ENCODE data around the gene CENPS.
A peak's percentile ranks its signal among the peaks of the same experiment; 100 is the strongest.
"Not testable (repeated sequence)": the region's sequence is repeated elsewhere in the genome, so short reads cannot be mapped to it uniquely, and the experiment has no call there.

The CENPS gene

DNA sequence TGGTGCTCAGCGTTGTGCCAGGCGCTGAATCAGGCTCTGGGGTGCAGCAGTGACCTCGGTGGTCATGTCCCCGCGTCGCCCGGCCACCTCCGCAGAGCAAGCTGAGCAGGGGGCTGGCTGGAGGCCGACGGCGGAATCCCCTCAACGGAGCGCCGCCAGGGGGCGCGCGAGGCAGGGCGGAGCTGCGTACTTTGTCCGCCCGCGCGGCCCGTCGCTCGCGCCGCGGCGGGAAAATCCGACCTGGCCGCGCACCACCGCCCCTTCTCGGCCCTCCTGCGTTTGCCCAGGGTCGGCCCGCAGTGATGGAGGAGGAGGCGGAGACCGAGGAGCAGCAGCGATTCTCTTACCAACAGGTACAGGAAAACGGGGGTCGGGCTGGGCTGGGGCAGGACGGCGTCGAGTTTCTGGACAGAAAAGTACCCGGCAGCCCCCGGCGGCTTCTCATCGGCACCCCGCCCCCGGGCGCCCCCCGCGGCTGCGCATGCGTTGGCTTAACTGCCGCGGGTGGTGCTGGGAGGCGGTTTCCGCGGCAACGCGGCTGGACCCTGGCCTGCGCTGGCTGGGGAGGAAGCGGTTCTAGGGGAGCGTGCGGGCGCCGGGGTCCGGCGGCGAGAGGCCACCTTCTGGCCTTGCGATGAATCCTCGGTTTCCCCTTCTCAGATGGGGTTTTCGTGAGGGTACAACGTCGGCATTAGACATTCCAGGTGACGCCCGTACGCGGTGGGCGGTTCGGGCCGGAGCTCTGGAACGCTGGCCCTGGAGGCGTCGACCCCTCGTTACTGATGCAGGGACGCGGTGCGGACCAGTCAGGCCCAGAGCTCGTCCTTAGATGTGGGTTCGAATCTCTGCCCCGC is at the start of gene CENPS:
CENPS (plus strand) TSS at position 218 of the 854 bp plus-strand sequence; CDS start at position 303, 85 bp downstream.
- DNase-seq, result peak; percentile 77

DNA sequence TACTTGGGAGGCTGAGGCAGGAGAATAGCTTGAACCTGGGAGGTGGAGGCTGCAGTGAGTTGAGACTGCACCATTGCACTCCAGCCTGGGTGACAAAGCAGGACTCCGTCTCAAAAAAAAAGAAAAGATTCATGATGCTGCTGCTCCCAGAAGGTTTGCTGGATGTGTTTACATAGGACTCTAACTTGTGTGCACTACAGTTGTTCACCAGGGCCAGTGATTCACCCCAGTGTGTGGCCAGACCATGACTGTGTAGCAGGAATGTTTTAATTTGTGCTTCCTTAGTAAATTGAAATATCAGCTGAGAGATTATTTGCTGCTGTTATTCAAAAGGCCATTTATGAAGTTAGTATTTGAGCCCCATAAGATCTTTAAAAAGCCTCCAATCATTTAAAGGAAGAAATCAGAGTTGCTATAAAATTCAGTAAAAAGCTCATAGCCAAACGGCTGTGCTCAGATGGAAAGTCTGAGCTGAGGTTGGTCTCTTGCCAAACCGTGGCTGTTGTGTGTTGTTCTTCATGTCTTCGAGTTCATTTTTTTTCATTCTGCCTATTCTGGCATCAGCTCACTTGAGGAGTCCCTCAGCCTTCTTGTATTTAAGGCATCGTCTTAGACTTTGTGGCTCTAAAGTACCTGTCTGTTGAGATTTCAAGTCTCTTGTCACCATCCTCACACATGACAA is 49.5 kb upstream of the CENPS start:
- DNase-seq, result no peak

DNA sequence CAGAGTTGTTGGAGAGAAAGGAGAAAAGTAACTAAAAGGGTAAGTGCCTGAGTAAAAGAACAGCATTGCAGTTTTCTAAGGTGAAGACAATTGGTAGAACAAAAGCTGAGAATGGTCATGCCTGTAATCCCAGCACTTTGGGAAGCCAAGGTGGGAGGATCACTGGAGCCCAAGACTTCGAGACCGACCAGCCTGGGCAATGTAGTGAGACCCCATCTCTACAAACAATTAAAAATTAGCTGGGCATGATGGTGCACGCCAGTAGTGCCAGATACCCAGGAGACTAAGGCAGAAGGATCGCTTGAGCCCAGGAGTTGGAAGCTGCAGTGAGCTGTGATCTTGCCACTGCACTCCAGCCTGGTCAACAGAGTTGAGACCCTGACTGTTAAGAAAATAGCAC is 46.6 kb upstream of the CENPS start:
- DNase-seq, result no peak

DNA sequence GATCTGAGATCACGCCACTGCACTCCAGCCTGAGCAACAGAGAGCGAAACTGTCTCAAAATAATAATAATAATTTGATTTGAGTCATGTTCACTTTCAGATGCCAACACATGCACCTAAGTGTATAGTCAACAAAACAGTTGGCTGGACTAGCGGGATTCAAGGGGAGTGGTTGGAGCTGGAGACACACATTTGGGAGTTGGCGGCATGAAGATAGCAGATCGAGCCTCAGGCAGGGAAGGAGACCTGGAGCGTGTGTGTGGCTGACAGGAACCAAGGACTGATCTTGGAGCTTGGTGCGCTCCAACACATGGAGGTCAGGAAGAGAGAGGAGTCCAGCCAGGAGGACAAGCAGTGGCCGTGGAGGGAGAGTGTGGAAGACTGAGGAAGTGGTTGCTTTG is 46.0 kb upstream of the CENPS start:
- DNase-seq, result no peak

DNA sequence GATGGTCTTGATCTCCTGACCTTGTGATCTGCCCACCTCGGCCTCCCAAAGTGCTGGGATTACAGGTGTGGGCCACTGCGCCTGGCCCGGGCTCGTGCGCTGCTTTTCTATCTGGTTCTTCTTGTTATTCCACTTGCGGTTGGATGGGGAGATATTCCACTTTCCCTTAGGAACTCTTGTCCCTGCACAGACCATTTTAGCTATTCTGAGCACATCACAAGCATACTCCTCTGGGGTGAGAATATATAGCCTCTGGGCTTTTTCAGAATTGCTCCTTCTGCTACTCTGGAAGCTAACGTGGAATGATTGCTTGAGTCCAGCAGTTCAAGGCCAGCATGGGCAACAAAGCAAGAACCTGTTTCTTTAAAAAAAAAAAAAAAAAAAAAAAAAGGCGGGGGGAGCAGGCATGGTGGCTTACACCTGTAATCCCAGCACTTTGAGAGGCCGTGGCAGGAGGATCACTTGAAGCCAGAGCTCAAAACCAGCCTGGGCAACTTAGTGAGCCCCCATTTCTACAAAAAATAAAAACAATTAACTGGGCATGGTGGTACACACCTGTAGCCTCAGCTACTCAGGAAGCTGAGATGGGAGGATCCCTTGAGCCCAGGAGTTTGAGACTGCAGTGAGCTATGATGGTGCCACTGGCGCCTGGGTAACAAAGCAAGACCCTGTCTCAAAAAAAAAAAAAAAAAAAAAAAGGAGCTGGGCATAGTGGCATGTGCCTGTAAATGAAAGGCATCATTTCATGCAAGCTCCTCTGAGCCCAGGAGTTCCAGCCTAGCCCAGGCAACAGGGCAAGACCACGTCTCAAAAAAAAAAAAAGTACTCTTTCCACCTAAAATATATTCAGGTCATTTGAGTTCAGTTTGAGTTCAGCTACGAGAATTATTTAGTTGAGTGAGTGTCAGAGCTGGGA is 43.2 kb upstream of the CENPS start:
- DNase-seq, result no peak

DNA sequence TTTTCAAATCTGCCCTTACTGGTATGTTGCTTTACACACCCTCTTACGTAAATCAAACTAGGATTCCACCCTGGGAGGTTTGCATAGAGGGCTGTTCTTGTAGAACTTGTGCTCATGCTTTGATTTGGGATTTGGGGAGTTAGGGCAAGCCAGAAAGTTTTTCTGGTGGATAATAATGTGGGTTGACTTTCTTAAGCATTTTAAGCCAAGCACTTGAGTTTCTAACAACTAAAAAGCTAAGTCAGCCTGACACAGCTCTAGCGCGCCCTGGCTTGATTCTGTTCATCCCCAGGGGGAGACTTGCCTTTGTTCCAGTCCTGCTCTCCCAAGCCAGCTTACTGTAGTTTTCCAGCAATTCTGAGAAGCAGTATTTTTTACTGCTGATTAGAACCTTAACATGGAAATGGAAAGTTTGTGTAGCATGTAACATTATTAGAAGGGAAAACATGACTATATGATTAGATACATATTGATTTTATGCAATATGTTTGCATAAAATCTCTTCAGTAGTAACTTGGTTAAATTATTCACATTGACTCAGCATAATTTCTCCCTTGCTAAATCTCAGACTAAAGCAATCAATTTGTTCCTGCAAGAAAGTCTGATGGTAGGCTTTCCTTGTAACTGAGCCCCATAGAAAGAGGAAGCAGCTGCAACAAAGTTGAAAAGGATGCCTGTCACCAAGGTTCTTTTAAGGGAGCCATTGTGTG is 42.4 kb upstream of the CENPS start:
- peak; percentile 66 for DNase-seq

DNA sequence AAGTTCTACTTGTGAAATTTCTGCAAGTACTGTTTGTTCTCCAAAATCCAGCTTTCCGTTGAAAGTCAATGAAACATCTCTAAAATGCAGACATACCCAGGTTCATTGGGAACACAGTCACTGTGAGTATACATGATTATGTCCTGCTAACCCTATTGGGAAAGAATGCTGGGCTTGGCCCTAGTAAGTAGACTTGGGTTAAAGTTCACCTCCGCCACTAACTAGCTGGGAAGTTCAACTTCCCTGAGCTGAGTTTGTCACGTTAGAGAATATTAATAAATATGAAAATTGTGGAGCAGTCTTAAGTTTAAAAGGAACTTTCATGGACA is 41.9 kb upstream of the CENPS start:
- DNase-seq, result no peak

DNA sequence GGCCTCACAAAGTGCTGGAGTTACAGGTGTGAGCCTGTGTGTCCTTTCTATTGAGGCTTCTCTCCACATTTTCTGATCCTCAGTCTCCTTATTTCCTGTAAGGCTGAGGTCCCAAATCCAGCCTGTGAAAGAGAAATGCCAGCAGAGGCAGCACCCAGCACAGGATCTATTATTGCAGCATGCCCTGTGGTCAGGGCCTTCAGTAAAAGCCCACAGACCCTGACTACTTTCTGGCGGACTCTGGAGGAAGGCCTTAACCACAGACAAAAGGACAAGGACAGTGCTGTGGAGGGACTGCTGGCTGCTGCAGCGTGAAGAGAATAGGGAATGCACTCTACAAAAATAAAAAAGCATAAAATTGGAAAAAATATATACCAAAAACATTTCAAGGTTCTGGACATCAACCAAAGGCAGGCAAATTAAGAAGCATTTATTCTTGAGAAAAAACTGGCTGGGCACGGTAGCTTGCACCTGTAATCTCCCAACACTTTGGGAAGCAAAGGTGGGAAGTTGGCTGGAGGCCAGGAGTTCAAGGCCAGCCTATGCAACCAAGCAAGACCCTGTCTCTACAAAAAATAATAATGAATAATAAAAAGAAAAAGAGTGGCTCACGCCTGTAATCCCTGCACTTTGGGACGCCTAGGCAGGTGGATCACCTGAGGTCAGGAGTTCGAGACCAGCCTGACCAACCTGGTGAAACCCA is 40.8 kb upstream of the CENPS start:
- no peak for DNase-seq

DNA sequence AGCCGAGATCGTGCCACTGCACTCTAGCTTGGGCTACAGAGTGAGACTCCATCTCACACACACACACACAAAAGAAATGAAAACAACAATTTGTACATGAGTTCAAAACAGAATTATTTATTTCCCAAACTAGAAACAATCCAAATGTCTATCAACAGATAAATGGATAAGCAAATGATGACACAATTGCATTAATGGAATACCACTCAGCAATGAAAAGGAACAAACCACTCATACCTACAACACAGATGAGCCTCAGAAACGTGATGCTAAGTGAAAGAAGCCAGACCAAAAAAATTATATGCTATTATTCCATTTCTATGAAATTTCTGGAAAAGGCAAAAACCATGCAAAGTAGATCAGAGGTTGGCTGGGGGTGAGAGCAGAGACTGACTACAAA is 33.4 kb upstream of the CENPS start:
- DNase-seq, result no peak

DNA sequence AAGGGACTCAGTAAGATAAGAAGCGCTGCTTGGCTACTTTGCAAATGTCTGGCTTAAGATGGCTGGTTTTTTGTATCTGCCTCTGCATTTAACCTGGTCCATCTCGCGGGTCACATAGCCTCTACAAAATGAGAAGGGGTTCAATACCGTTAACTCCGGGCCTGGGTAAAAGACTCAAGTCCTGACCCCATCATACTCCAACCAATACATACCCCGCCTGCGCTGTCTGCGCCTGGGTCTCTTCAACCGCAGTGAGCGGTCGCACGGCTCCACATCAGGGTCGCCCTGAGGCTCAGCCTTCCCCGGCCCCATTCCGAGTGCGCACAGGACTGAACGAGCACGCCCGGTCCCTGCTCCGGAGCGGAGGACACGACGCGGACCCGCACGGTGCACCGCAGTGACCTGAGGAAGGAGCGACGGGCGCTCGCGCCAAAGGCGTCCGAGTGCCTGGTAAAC is 31.9 kb upstream of the CENPS start:
- peak; percentile 50 for DNase-seq

DNA sequence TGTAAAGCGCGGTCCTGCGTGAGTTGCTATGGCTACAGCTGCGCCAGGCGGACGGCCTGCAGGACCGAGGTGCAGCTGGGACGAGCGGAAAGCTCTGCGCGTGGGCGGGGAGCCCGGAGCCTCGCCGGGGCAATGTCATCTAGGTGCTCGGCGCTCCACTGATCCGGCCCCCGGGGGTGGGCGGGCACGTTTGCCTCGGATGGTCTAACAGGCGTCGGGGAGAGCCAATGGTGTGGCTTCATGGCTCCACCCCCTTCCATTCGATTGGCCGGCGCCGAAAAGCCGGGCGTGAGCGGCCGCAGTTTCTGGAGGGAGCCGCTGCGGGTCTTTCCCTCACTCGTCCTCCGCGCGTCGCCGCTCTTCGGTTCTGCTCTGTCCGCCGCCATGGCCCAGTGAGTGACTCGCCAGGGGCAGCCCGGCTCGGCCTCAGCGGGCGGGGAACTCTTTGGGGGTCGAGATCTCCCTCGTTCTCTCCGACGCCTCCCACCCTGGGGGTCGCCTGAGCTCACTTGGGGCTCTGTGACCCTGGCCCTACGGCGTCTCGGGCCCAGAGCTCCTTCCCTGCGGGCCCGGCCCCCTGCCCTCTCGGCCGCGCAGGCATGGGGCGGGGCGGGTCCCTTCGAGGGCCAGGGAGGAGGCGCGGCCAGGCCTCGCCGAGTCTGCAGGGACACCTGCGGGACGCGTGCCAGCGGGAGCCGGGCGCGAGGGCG is 31.3 kb upstream of the CENPS start, which contains the start of gene PGD:
PGD (plus strand) TSS at position 331 of the 710 bp plus-strand sequence; CDS start at position 385, 54 bp downstream.
- peak; percentile 94 for DNase-seq

DNA sequence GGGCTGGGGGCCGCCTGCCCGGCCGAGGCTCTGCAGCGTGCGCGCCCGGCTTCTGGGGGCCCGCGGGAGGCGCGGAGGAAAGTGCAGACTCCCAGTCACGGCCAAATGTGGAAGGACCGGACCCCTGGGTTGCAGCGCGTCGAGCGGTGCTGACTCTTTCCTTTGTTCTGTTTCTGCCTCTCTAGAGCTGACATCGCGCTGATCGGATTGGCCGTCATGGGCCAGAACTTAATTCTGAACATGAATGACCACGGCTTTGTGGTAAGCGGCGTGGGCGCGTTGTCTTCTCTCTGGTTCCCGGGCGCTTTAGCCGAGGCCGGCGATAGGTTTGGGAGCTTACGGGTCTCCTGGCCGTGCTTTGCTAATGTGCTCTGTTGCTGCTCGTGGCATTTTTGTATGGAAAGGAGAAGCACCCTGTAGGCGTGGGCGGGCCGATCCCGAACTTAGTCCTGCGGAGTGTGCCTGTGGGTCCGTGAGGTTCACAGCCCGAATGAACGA is 30.7 kb upstream of the CENPS start:
- DNase-seq, result no peak

DNA sequence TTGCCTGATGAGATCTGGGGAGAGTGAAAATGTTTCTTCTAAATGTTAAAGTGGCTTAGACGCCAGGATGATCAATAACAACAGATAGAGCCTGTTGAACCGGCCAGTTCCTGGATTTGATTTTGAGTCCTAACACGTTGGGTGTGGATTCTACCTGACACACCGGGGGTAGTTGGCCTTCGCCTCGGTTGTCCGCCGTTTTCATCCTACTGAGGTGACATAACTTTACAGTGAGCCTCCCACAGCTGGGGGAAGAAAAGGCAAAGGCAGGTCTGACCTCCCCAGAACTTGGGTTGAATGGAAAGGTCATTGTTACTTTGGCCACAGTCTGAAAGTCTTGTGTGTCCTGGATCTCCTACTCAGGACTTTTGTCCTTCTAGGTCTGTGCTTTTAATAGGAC is 30.2 kb upstream of the CENPS start:
- no peak for DNase-seq

DNA sequence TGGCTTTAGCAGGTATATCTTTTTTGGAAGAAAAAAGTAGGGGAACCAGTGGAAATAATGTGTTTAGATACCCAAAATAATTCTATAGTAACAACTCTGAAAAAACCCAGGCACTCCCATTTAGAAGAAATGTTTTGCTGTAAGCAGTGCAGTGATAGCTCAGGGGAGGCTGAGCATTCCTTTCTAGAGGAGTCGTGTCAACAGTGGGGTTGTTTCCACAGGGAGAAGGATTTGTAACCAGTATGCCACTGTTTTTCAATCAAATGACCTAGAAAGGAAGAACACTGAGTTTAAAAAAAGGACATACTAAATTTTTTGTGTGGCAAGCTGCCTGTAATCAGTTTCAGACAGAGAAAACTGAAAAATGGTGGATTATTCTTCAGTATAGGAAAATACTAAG is 29.0 kb upstream of the CENPS start:
- no peak for DNase-seq

DNA sequence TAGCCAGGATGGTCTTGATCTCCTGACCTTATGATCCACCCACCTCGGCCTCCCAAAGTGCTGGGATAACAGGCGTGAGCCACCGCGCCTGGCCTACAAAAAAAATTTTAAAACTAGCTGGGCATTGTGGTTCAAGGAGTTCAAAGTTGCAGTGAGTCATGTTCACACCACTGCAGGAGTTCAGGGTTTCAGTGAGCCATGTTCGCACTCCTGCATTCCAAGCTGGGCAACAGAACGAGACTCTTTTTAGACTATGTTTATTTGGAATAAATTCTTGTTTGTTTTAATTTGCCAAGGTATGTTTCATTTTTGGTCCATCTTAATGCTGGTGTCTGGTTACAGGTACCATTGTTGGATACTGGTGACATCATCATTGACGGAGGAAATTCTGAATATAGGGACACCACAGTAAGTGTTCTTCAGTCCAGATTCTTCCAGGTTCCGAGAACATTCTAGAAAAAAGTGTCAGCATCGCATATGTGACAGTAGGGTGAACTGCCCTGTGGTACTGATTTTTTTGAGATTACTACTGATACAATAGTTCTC is 27.4 kb upstream of the CENPS start:
- DNase-seq, result no peak

DNA sequence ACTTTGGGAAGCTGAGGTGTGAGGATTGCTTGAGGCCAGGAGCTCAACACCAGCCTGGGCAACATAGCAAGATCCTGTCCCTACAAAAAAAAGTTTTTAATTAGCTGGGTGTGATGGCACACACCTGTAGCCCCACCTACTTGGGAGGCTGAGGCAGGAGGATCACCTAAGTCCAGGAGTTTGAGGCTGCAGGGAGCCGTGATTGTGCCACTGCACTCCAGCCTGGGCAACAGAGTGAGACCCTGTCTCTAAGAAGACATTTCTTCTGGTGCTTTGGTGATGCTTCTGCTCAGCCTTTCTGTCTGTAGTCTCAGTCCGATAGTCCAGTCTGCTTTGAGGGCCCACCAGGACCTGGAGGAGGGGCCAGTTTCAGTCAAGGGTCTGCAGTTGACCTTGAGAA is 23.0 kb upstream of the CENPS start:
- DNase-seq, result no peak

DNA sequence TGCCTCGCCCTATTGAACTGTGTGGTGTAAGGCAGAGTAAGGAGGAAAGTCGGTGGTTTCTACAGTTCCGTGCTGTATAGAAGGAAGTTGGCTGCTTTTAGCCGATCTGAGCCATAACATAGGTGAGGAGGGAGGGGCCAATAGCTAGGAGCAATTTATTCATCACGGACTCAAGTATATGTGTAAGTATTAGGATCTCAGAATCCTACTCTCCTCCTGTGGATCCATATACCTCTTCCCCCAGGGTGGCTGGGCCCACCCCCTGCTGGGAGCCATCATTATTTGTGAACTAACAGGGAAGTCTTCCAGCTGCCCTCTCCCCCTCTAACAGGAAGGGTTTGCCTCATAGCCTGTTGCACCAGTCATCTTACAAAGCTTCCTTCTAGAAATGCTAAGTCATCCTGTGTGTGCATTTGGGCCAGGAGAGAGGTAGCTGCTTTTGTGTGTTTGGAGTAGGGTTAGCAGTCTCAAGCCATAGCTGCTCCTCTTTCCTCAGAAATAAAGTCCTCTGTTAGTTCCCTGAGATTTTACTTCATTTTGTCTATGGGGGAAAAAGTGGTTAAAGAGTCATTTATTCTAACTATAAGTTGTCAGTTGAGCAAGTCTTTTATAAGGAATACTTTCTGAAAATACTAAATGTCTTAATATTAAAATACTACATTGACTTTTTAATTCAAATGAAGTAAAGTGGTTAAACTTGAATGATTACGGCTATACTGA is 14.9 kb upstream of the CENPS start:
- DNase-seq, result peak; percentile 93

DNA sequence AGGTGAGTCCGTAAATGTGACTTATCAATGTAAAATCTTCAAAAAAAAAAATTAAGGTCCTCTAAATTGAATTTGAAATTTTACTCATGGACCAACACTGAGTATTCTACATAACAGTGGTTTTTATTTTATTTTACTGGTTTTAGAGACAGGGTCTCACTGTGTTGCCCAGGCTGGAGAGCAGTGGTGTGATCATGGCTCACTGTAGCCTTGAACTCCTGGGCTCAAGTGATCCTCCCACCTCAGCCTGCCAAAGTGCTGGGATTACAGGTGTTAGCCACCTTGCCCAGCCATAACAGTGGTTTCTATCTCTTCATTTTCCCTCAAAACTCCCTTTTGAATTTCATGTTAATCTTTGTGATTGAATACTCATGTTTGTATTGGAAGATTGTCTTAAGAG is 14.3 kb upstream of the CENPS start:
- DNase-seq, result not testable (repeated sequence)

DNA sequence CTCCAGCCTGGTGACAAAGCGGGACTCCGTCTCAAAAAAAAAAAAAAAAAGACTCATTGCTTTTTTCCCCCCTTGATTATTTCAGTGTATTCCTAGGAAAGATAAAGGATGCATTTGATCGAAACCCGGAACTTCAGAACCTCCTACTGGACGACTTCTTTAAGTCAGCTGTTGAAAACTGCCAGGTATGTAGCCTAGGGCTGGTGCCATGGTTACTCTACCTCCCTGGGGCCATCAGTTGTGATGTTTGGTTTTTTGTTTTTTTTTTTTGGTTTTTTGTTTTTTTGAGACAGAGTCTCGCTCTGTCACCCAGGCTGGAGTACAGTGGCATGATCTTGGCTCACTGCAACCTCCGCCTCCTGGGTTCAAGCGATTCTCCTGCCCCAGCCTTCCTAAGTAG is 11.5 kb upstream of the CENPS start:
- not testable (repeated sequence) for DNase-seq

DNA sequence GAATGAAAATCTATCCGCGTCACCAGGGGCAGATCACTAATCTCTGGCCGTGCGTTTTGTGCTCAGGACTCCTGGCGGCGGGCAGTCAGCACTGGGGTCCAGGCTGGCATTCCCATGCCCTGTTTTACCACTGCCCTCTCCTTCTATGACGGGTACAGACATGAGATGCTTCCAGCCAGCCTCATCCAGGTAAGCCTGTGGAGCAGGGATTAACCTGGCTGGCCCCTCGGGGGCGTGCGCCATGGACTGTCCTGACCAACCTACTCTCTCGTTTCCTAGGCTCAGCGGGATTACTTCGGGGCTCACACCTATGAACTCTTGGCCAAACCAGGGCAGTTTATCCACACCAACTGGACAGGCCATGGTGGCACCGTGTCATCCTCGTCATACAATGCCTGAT is 10.9 kb upstream of the CENPS start:
- no peak for DNase-seq
